DOHH2 (cell line): ENCODE measurements around the gene DNAJC5G.

Source experiments
- EZH2phosphoT487 ChIP-seq: fragments of 200-600 bp; sonication (generic); IDR thresholded peaks from 2 replicates; pipeline ENCODE4 v1.6.1; 2017; ENCODE audit warnings: borderline replicate concordance, mild to moderate bottlenecking, antibody characterized with exemption, low read length, moderate library complexity, mixed read lengths
- TF ChIP-seq, protein P1 (sequence below): fragments of 200-600 bp; sonication (generic); IDR thresholded peaks from one replicate; pipeline ENCODE4 v1.5.1; 2014; ENCODE audit warnings: antibody characterized with exemption, mild to moderate bottlenecking, low read depth, low read length; ENCODE audit not compliant: poor library complexity, severe bottlenecking

- TF ChIP-seq, protein P1, sequence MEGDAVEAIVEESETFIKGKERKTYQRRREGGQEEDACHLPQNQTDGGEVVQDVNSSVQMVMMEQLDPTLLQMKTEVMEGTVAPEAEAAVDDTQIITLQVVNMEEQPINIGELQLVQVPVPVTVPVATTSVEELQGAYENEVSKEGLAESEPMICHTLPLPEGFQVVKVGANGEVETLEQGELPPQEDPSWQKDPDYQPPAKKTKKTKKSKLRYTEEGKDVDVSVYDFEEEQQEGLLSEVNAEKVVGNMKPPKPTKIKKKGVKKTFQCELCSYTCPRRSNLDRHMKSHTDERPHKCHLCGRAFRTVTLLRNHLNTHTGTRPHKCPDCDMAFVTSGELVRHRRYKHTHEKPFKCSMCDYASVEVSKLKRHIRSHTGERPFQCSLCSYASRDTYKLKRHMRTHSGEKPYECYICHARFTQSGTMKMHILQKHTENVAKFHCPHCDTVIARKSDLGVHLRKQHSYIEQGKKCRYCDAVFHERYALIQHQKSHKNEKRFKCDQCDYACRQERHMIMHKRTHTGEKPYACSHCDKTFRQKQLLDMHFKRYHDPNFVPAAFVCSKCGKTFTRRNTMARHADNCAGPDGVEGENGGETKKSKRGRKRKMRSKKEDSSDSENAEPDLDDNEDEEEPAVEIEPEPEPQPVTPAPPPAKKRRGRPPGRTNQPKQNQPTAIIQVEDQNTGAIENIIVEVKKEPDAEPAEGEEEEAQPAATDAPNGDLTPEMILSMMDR: no peak
- TF ChIP-seq EZH2phosphoT487: no peak
Measured at GRCh38 chr2:27261241-27261925, 13.8 kb upstream of the DNAJC5G start.
